GM21786 (cell line): ENCODE results near the gene TFCP2L1.

Experiments used
- ATAC-seq: cut with Tn5 transposase; IDR thresholded peaks from one replicate; pipeline ENCODE4 v1.9.1; 2021; ENCODE audit not compliant: unreplicated experiment

The TFCP2L1 gene

DNA sequence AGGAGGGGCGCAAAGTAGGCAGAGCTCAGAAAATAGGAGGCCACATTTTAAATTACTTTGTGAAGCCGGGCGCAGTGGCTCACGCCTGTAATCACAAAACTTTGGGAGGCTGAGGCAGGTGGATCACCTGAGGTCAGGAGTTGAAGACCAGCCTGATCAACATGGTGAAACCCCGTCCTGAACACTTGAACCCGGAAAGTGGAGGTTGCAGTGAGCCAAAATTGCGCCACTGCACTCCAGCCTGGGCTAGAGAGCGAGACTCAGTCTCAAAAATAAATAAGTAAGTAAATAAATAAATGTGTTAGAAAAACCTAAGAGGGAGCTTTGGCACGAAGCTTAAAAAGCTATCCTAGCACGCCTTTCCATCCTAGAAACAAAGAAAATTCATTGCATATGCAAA, 105.5 kb downstream of the TFCP2L1 start:
- ATAC-seq, result no peak

DNA sequence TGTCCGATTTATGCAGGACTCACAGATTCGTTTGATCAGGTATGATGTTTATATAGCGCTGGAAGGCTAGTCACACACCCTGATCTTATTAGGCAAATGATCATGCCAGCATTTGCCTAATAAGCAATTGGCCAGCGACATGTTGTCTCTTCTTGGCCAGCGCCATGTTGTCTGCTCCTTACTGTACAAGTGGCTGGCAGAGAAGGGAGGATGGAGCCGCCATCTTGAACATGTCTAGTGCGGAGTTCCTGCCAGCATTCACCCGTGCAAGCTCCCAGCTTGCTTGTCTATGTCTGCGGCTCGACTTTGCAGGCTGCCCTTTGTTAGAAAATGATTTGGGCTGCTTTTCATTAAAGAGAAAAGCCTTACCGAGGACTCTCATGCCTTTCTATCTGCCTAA, 106.3 kb downstream of the TFCP2L1 start:
- ATAC-seq, result no peak

DNA sequence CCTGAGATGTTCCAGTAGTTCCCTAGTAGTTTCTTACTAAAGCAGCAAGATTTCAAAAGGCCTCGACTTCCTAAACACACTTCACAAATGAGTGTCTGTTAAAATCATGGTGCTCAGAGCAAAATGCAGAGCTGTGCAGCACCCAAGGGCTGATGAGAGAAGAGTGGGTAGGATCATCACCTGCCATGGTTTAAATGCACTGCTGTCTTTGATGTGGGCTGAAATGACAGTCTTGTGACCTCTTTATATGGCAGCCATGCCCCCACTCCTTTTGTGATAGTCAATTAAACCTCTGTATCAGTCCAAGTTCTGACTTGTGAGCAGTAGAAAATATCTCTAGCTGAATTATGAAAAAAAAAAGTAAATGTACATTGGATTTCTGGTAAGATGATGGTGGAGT, 107.1 kb downstream of the TFCP2L1 start:
- ATAC-seq, result no peak

DNA sequence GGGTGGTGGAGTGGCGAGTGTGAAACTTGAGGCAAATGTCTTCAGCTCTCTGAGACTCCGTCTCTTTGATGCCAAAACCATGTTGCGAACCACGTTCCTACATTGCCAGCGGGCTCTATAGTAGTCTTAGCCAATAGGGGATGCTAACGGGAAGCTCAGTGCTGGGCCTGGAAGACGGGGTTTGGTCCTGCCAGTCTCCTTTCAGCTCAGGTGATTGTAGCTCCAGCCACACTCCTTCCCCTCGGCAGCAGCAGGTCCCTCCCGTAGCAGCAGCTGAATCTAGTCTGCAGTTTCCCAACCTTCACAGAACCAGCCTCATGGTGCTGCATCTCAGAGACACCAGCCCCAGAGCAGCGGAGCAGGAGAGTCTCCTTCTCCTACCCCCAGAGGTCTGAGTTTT, 109.7 kb downstream of the TFCP2L1 start:
- ATAC-seq, result no peak

DNA sequence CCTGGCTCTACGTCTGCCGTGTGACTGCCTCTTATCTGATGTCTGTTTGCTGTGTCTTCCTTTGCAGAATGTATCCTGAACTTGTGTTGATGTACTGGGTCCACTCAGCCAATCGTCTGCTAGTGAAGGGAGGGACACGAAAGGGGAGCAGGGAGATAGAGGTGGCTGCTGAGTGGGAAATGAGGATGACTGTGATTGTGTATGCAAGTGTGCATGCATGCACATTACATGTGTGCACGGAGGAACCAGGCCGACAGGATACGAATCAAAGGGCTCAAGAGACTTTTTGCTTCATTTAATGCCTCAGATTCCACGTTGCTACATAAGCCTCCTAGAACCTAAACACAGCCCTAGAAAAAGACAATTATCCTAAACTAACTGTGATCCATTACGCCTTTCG, 111.2 kb downstream of the TFCP2L1 start:
- no peak for ATAC-seq

DNA sequence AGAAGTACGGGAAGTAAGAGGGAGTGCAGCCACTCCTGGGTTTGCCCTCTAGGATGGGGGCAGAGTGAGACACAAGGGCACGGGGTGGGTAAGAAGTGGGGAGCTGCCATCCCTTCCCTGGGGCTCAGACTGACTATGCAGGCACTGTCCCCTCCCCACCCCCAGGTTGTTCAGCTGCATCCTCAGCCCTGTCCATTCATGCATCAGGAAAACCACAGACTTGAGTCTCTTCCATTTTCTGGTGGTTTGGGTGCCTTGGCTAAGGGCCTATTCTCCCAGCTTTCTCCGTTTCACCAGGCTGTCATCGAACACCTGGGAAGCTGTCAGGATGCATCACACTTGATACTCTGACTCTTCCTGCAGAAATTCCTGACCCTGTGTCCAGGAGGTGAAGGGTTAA, 111.9 kb downstream of the TFCP2L1 start:
- no peak for ATAC-seq

DNA sequence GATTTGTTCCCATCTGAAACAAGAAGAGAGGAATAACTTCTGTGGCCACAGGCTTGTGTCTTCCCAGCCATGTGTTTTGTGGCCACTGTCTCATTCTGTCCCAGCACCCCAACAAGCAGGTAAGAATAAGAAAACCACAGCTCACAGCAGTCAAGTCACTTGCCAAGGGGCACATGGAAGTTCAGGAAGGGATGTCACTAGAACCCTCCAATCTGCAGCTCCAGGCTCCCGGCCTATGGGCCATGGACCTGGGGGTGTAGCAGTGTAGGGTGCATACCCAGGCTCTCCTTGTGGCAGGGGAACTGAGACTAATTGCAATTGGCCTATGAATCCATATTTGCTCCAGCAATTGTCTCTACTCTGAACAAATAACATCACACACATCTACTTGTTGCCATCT, 112.5 kb downstream of the TFCP2L1 start:
- no peak for ATAC-seq

DNA sequence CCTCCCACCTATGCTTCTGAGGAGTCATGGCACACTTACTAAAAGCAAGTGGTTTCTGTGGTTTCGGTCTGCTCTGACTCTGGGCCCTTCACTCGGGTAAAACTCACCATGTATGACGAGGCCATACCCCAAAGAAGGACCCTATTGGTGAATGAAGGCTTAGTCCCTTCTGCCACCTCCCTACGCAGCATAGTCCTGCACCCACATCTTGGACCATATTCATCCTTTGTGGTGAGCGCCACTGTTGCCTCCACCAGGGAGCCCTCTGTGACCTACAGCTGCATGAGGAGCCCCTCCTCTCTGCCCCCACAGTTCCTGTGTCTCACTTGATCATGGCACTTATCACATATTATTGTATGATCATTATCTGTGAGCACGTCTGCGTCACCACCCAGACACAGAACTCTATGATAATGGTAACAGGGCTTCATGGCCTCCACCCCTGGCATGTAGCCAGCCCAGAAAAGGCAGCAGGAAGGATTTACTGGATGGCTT, 113.3 kb downstream of the TFCP2L1 start:
- ATAC-seq, result no peak

DNA sequence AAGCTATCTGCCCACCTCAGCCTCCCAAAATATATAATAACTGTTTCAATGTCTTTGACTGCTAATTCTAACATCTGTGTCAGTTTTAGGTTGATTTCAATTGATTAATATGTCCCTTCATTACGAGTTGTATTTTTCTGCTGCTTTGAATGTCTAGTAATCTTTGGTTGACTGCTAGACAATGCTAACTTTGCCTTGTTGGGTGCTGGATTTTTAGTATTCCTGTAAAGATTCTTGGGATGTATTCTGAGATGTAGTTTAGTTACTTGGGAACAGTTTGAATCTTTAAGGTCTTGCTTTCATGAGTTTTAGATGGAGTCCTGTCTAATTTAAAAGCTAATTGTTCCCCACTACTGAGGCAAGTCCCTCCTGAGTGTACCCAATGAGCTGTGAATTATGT, 114.4 kb downstream of the TFCP2L1 start:
- ATAC-seq, result no peak

DNA sequence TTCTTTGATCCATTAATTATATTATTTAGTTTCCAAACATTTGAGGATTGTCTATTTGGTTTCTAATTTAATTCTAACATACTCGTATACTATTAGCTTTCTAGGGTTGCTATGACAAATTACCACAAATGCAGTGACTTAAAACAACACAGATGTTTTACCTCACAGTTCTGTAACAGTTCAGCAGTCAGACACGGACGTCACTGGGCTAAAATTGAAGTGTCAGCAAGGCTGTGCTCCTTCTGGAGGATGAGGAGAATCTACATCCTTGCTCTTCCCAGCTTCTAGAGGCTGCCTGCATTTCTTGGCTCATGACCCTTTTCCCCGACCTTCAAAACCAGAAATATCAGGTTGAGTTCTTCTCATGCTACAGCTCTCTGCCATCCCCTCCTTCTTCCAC, 117.6 kb downstream of the TFCP2L1 start:
- ATAC-seq, result no peak
